Esophagus muscularis mucosa (tissue), 4 donors: Measurements from ENCODE around the gene CEP41. TPM values are rescaled to one million over a fixed set of nuclear protein-coding genes. Genes with fewer than 3 reads are reported as not detected.

Experiments used
- DNase-seq: peaks from one replicate; pipeline ENCODE4 v3.0.0-alpha.2; 2017; ENCODE audit errors: extremely low spot score
- H3K27ac ChIP-seq, 4 donors: fragments of 200-600 bp; sonication (generic); replicated peaks in 1 of 4; 1 replicate in 3 of 4; 2 replicates in 1 of 4; pipeline ENCODE4 v1.5.1; 2016 to 2019; ENCODE audit warnings: mild to moderate bottlenecking in 1 of 4
- H3K27me3 ChIP-seq, 4 donors: fragments of 200-600 bp; sonication (generic); one replicate each; pipeline versions ENCODE4 v1.5.1 to v1.6.0; 2016 to 2019
- H3K36me3 ChIP-seq, 4 donors: fragments of 200-600 bp; sonication (generic); one replicate each; pipeline ENCODE4 v1.5.1; 2016 to 2019
- H3K4me1 ChIP-seq, 4 donors: fragments of 200-600 bp; sonication (generic); one replicate each; pipeline ENCODE4 v1.5.1; 2016 to 2019
- H3K4me3 ChIP-seq, 4 donors: fragments of 200-600 bp; sonication (generic); 1 replicate in 2 of 4; 2 replicates in 2 of 4; pipeline ENCODE4 v1.5.1; 2016 to 2019; ENCODE audit warnings: mild to moderate bottlenecking in 4 of 4, moderate library complexity in 1 of 4
- H3K9me3 ChIP-seq, 4 donors: fragments of 200-600 bp; sonication (generic); 1 replicate in 3 of 4; 2 replicates in 1 of 4; pipeline ENCODE4 v1.5.1; 2016 to 2019
- CTCF ChIP-seq, 3 experiments: fragments of 200-600 bp in 2 of 3; fragments of 450-650 bp in 1 of 3; sonication (generic) in 2 of 3; IDR thresholded peaks; one replicate each; pipeline ENCODE4 v1.5.1; 2017 to 2019; ENCODE audit warnings: antibody characterized with exemption in 3 of 3, mild to moderate bottlenecking in 2 of 3, moderate library complexity in 1 of 3
- EP300 ChIP-seq: sonication (generic); formaldehyde crosslinking; IDR thresholded peaks from one replicate; pipeline ENCODE4 v1.6.1; 2017; ENCODE audit warnings: antibody characterized with exemption
- POLR2A ChIP-seq: fragments of 450-650 bp; IDR thresholded peaks from one replicate; pipeline ENCODE4 v1.6.1; 2017; ENCODE audit warnings: antibody characterized with exemption, moderate library complexity, mild to moderate bottlenecking, low read depth
- POLR2AphosphoS5 ChIP-seq, 2 donors: sonication (generic); formaldehyde crosslinking; IDR thresholded peaks; one replicate each; pipeline ENCODE4 v1.6.1; 2017; ENCODE audit warnings: antibody characterized with exemption in 2 of 2
- WGBS: methylation state at CpG from one replicate; pipeline ENCODE4 v1.1.5; 2018; 5-methylcytosine and 5-hydroxymethylcytosine counted together
- intact Hi-C: fragments of 100-400 bp; cut with DNase I; formaldehyde crosslinking; loops from one replicate; pipeline ENCODE4 v1.15.1; 2023
- total RNA-seq, 4 donors: library from RNA; depleted of rRNA; stranded (reverse); fragments of >200 nt; gene quantifications; one replicate each; pipeline versions ENCODE4 v1.1.0 to v1.2.1, GENCODE V29; 2016

The CEP41 gene
- total RNA-seq, 4 donors from 2014 or later, result 0.83 to 5.9 (median 2.8) TPM

- Histone ChIP-seq H3K9me3 (no peaks in the 10 kb centered on the region), H3K4me1 (peaks cover 24 to 33% (median 30%) of the 10 kb centered on the region in 4 donors), H3K4me3 (peak overlapping the region; percentile 42 to 58 (median 49)), H3K36me3 (no peaks in the 10 kb centered on the region), H3K27ac (no peak overlapping the region), H3K27me3 (peaks cover 0 to 78% (median 17%) of the 10 kb centered on the region in 4 donors)
- intact Hi-C loops, result no loop called here
- TF ChIP-seq POLR2AphosphoS5 (IDR thresholded peaks at IDR 0.05), result no peak
- no peak for TF ChIP-seq CTCF (IDR thresholded peaks at IDR 0.05)
- TF ChIP-seq POLR2A, result no peak
- no peak for TF ChIP-seq EP300
- 48% methylated on average over 6 of the region's 6 CpGs for WGBS
- no peak for DNase-seq
These were observed 46.2 kb upstream of the CEP41 start for GRCh38 chr7:130486954-130487436.

DNA sequence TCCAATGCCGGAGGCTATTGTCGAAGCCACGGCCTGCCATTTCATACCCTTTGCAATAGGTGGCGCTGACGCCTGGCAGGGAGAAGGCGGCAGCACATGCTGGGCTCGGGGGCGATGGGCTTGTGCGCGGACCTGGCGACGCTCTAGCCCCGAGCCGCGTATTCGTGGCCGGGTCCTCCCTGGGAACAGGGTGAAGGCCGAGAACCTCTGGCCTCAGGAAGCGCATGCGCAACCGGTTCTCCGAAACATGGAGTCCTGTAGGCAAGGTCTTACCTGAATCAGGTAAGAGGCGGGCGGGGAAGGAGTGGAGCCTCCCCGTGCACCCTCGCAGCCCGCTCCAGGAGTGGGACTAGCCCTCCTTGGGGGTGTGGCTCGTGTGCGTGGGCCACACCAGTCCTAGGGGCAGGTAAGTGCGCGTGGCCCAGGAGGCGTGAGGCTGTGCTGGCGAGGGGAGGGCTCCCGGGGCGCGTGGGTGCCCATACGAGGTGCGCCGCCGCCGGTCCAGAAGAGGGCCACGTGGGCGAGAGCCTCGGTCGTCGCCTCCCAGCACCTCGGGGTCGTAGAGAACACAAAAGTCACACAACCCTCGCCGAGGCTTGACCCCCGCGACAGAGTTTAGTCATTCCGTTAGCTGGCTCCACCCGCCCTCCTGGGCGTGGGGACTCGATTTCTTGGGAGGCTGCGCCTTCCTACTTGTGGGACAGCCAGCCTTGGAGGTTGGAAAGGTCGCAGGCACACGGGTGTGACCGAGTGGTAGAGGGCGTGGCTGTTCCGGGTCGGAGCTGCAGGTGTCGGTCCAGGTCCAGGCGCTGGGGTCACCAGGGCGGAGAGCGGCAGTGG lies 45.5 kb upstream of the CEP41 start:
- intact Hi-C loops, result no loop called here
- Histone ChIP-seq H3K9me3 (no peaks in the 10 kb centered on the region), H3K36me3 (no peaks in the 10 kb centered on the region), H3K27me3 (peaks cover 0 to 72% (median 16%) of the 10 kb centered on the region in 4 donors), H3K27ac (no peak overlapping the region), H3K4me1 (peaks cover 19 to 26% (median 23%) of the 10 kb centered on the region in 4 donors), H3K4me3 (peak overlapping the region; percentile 42 to 58 (median 49))
- peak; percentile 42 to 62 (median 46) for TF ChIP-seq CTCF (IDR thresholded peaks at IDR 0.05)
- no peak for TF ChIP-seq EP300
- TF ChIP-seq POLR2AphosphoS5 (IDR thresholded peaks at IDR 0.05), result no peak
- no peak for TF ChIP-seq POLR2A
- WGBS, result 22% methylated on average over 56 of the region's 67 CpGs
- DNase-seq, result no peak

DNA sequence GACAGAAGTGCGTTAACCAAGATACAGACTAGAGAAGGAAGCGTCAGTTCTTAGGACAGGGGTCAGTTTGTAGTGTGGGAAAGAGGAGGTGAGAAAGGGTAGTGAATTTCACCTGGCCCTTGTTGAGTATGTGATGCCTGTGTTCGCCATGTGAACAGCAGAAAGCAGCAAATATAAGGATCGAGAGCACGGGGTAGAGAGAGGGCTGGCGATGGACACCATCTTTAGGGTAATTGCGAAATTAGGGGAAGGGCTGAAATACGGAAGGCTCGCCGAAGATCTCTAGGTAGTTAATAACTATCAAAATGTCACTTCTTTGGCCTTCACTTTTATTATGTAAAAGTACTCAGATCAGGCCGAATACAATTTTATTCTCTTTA lies 44.9 kb upstream of the CEP41 start:
- H3K27me3 ChIP-seq, result peaks cover 0 to 66% (median 13%) of the 10 kb centered on the region in 4 donors
- H3K9me3 ChIP-seq, result no peaks in the 10 kb centered on the region
- no peak overlapping the region for H3K27ac ChIP-seq
- H3K4me3 ChIP-seq, result peak overlapping the region; percentile 42 to 58 (median 49)
- no peak for DNase-seq
- TF ChIP-seq POLR2AphosphoS5 (IDR thresholded peaks at IDR 0.05) (no peak), EP300 (no peak), POLR2A (no peak), CTCF (IDR thresholded peaks at IDR 0.05) (no peak)
- no peaks in the 10 kb centered on the region for H3K36me3 ChIP-seq
- 75% methylated on average over 11 of the region's 11 CpGs for WGBS
- H3K4me1 ChIP-seq, result peaks cover 15 to 20% (median 18%) of the 10 kb centered on the region in 4 donors
- intact Hi-C loops, result no loop called here

GRCh38 chr7:130483031-130483430 lies 42.2 kb upstream of the CEP41 start:
- H3K27ac ChIP-seq, result no peak overlapping the region
- peaks cover 11 to 14% (median 12%) of the 10 kb centered on the region in 4 donors for H3K4me1 ChIP-seq
- H3K4me3 ChIP-seq, result no peak overlapping the region
- H3K9me3 ChIP-seq, result peaks cover 0 to 5% (median 2%) of the 10 kb centered on the region in 4 donors
- DNase-seq, result no peak
- intact Hi-C loops, result no loop called here
- WGBS, result 88% methylated on average over 3 of the region's 3 CpGs
- H3K27me3 ChIP-seq, result peaks cover 0 to 44% (median 13%) of the 10 kb centered on the region in 4 donors
- no peak for TF ChIP-seq CTCF (IDR thresholded peaks at IDR 0.05)
- TF ChIP-seq EP300, result no peak
- TF ChIP-seq POLR2AphosphoS5 (IDR thresholded peaks at IDR 0.05), result no peak
- no peak for TF ChIP-seq POLR2A
- H3K36me3 ChIP-seq, result no peaks in the 10 kb centered on the region
